IgD-negative memory B cell (primary cell): Measurements from ENCODE around the gene PM20D1. TPM values are rescaled to one million over a fixed set of nuclear protein-coding genes. Genes with fewer than 3 reads are reported as not detected.
"Not testable (repeated sequence)": the region's sequence is repeated elsewhere in the genome, so short reads cannot be mapped to it uniquely, and the experiment has no call there.

Experiments
- H3K27ac Mint-ChIP-seq, 3 donors: one replicate each; pipeline ENCODE4 v1.8.0; 2020 to 2022; ENCODE audit warnings: mild to moderate bottlenecking in 3 of 3, mixed read lengths in 3 of 3, moderate library complexity in 1 of 3
- H3K27me3 Mint-ChIP-seq: one replicate; pipeline ENCODE4 v1.8.0; 2021; ENCODE audit warnings: mixed read lengths
- H3K36me3 Mint-ChIP-seq: one replicate; pipeline ENCODE4 v1.8.0; 2020; ENCODE audit warnings: mild to moderate bottlenecking, mixed read lengths
- H3K4me1 Mint-ChIP-seq, 3 donors: one replicate each; pipeline ENCODE4 v1.8.0; 2020 to 2022; ENCODE audit warnings: mixed read lengths in 3 of 3, mild to moderate bottlenecking in 1 of 3
- H3K4me3 Mint-ChIP-seq, 4 donors: one replicate each; pipeline ENCODE4 v1.8.0; 2020 to 2022; ENCODE audit warnings: mild to moderate bottlenecking in 4 of 4, mixed read lengths in 4 of 4, moderate library complexity in 3 of 4
- H3K9me3 Mint-ChIP-seq, 3 donors: one replicate each; pipeline ENCODE4 v1.8.0; 2020 to 2021; ENCODE audit warnings: mixed read lengths in 3 of 3, mild to moderate bottlenecking in 1 of 3
- polyA plus RNA-seq: library from polyadenylated mRNA; unstranded; fragments of 300-500 nt; fragmentation: Illumina TruSeq; gene quantifications from one replicate; pipeline ENCODE4 v1.2.3, GENCODE V29; 2021

PM20D1 gene, protein sequence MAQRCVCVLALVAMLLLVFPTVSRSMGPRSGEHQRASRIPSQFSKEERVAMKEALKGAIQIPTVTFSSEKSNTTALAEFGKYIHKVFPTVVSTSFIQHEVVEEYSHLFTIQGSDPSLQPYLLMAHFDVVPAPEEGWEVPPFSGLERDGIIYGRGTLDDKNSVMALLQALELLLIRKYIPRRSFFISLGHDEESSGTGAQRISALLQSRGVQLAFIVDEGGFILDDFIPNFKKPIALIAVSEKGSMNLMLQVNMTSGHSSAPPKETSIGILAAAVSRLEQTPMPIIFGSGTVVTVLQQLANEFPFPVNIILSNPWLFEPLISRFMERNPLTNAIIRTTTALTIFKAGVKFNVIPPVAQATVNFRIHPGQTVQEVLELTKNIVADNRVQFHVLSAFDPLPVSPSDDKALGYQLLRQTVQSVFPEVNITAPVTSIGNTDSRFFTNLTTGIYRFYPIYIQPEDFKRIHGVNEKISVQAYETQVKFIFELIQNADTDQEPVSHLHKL
- polyA plus RNA-seq, result 2.0 TPM

DNA sequence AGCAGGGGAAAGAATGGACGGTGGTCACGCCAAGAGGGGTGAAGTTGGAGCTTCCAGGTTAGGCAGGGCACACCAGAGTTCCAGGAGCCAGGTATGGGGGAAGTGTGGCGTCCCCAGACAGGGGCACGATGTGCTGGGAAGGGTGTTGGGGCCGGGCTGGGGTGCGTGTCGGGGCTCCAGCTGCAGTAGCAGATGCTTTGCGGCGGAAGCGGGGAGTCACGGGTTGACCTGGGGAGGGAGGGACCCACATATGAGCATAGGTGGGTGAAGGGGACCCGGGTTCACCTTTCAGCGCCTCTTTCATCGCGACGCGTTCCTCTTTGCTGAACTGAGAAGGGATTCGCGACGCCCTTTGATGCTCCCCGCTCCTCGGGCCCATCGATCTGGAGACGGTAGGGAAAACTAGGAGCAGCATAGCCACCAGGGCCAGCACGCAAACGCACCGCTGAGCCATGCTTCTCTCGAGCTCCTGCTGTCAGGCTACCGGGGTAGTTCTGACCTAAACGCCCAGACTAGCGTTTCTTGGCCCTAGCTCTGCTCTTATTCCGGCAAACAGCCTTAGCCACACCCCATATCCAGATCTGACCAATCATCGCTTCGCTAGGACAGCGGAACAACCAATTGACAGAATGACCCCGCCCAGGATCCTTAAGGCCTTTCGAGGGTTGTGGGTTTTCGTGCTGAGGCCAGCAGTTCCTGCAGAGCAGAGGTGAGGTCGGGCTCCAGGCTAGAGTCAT is at the start of gene PM20D1:
Gene PM20D1 (minus strand): TSS at position 514 of the 737 bp plus-strand sequence. CDS start 60 bp downstream, at position 454.
- Mint-ChIP-seq H3K4me3 (peak within 1 kb of the TSS; percentile 85 to 98 (median 94)), H3K9me3 (no peaks in the 10 kb centered on the region), H3K36me3 (peaks cover 1% of the 10 kb centered on the region), H3K4me1 (peaks cover 3 to 8% (median 4%) of the 10 kb centered on the region in 3 donors), H3K27ac (peak within 1 kb of the TSS; percentile 67 to 95 (median 95)), H3K27me3 (no peaks in the 10 kb centered on the region)

DNA sequence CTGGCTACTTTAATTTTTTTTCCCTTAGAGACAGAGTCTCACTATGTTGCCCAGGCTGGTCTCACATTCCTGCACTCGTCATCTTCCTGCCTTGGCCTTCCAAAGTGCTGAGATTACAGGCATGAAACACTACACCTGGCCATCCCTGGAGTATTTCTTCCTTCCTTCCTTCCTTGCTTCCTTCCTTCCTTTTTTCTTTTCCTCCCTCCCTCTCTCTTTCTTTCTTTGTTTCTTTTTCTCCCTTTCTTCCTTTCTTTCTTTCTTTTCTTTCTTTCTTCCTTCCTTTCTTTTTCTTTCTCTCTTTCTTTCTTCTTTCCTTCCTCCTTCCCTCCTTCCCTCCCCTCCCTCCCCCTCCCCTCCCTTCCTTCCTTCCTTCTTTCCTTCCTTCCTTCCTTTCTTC is 46.4 kb upstream of the PM20D1 start:
- Mint-ChIP-seq H3K27me3 (peaks cover 8% of the 10 kb centered on the region), H3K27ac (no peak overlapping the region), H3K4me3 (peak overlapping the region in 1 of 4 donors; percentile 74), H3K36me3 (no peaks in the 10 kb centered on the region), H3K9me3 (peaks cover 0 to 16% (median 3%) of the 10 kb centered on the region in 3 donors), H3K4me1 (peaks cover 0 to 2% (median 0%) of the 10 kb centered on the region in 3 donors)

DNA sequence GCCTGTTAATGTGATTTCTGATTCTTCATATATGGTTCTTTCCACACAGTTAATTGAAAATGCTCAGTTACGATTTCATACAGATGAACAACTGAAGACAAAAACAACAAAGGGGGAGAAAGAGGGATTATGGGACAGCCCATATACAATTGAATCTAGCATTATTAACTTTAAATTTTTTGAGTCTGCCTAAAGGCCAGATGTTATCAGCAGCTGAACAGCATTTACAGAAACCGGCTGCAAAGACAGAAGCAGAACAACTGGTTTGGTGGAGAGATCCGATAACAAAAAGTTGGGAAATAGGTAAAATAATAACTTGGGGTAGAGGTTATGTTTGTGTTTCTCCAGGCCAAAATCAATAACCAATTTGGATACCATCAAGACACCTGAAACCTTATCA is 44.2 kb upstream of the PM20D1 start:
- not testable (repeated sequence) for H3K36me3 Mint-ChIP-seq, H3K4me1 Mint-ChIP-seq, H3K27me3 Mint-ChIP-seq, H3K4me3 Mint-ChIP-seq, H3K27ac Mint-ChIP-seq
- H3K9me3 Mint-ChIP-seq, result peaks cover 3 to 16% (median 3%) of the 10 kb centered on the region in 3 donors

DNA sequence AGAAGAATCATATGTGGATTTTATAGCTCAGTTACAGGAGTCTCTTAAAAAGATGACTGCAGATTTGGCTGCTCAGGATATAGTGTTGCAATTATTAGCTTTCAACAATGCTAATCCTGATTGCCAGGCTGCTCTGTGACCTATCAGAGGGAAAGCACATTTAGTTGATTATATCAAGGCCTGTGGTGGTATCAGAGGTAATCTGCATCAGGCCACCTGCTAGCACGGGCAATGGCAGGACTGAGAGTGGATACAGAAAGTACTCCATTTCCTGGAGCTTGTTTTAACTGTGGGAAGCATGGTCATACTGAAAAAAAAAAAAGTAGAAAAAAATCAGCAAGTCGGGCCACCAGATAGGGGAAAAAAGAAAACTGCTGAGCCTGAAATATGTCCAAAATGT is 42.2 kb upstream of the PM20D1 start:
- H3K4me3 Mint-ChIP-seq, H3K27me3 Mint-ChIP-seq, H3K4me1 Mint-ChIP-seq, H3K36me3 Mint-ChIP-seq, H3K27ac Mint-ChIP-seq: not testable (repeated sequence)
- peaks cover 3 to 21% (median 4%) of the 10 kb centered on the region in 3 donors for H3K9me3 Mint-ChIP-seq

DNA sequence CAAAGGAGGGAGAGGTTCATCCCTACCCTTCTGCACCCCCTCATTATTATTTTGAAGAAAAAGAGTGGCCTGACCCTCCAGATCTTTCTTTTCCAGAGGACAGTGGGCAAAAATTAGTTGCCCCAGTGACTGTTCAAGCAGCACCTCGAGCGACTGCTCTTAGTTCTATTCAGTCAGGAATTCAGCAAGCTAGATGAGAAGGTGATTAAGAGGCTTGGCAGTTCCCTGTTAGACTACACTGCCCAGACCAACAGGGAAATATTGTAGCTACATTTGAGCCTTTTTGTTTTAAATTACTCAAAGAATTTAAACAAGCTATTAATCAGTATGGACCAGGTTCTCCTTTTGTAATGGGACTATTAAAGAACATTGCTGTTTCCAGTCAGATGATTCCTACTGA is 41.5 kb upstream of the PM20D1 start:
- H3K36me3 Mint-ChIP-seq, H3K4me3 Mint-ChIP-seq, H3K4me1 Mint-ChIP-seq, H3K27ac Mint-ChIP-seq, H3K27me3 Mint-ChIP-seq: not testable (repeated sequence)
- peaks cover 3 to 21% (median 4%) of the 10 kb centered on the region in 3 donors for H3K9me3 Mint-ChIP-seq

DNA sequence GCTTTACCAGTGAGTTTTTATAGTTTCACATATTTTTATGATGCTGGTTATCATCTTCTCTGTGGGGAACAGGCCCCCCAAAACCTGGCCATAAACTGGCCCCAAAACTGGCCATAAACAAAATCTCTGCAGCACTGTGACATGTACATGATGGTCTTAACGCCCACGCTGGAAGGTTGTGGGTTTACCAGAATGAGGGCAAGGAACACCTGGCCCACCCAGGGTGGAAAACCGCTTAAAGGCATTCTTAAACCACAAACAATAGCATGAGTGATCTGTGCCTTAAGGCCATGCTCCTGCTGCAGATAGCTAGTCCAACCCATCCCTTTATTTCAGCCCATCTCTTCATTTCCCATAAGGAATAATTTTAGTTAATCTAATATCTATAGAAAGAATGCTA is 40.7 kb upstream of the PM20D1 start:
- H3K4me1 Mint-ChIP-seq, H3K36me3 Mint-ChIP-seq, H3K27me3 Mint-ChIP-seq, H3K4me3 Mint-ChIP-seq, H3K27ac Mint-ChIP-seq: not testable (repeated sequence)
- peaks cover 3 to 13% (median 4%) of the 10 kb centered on the region in 3 donors for H3K9me3 Mint-ChIP-seq

DNA sequence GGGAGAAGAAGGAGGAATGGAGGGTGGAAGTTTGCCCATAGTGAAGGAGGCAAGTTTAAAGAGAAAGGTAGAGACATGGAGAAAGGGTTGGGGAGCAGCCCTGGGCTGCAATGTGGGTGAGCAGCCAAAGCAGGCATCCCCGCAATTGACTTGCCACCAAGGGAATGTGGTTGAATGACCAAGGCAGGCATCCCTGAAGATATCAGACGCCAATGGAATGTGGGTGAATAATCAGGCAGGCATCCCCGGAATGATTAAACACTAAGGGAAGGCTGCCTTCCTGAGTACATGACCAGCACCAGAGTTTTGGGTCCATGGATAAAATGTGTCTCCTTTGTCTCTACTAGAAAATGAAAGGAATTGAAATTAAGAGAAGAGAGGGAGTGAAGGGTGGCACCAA is 39.8 kb upstream of the PM20D1 start:
- not testable (repeated sequence) for H3K4me3 Mint-ChIP-seq, H3K36me3 Mint-ChIP-seq, H3K27ac Mint-ChIP-seq

DNA sequence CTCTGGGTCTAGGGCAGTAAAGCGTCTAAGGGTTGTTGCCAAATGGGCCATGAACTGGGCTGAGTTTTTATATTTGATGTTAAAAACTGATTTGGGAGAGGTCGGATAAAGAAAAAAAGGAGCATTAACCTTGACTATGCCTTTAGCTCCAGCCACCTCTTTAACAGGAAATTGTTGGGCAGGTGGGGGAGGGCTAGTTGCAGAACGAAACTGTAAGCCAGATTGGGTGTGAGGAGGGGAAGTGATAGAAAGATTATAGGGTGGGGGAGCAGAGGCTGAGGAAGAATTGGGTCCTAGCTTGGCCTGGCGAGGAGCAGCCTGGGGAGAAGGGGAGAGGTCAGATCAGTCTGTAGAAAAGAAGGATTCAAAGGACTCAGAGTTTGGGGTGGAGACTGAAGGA is 39.1 kb upstream of the PM20D1 start:
- Mint-ChIP-seq H3K4me3 (peak overlapping the region in 2 of 4 donors; percentile 13 to 72), H3K27ac (peak overlapping the region in 1 of 3 donors; percentile 19)
- H3K36me3 Mint-ChIP-seq, H3K27me3 Mint-ChIP-seq, H3K4me1 Mint-ChIP-seq, H3K9me3 Mint-ChIP-seq: not testable (repeated sequence)

More for the DNA sequence above, 39.8 kb upstream of the PM20D1 start:
- not testable (repeated sequence) for H3K27me3 Mint-ChIP-seq, H3K9me3 Mint-ChIP-seq, H3K4me1 Mint-ChIP-seq

DNA sequence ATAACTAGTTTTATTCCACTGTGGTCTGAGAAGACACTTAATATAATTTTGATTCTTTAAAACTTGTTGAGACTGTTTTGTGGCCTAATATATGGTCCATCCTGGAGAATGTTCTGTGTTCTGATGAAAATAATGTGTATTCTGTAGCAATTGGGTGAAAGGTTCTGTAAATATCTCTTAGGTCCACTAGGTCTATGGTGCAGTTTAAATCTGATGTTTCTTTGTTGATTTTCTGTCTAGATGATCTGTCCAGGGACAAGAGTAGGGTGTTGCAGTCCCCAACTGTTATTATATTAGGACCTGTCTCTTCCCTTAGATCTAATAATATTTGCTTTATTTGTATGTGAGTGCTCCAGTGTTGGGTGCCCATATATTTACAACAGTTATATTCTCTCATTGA is 33.9 kb upstream of the PM20D1 start:
- H3K27me3 Mint-ChIP-seq, result no peaks in the 10 kb centered on the region
- no peak overlapping the region for H3K4me3 Mint-ChIP-seq
- H3K9me3 Mint-ChIP-seq, result peaks cover 0 to 22% (median 21%) of the 10 kb centered on the region in 3 donors
- no peak overlapping the region for H3K27ac Mint-ChIP-seq
- H3K36me3 Mint-ChIP-seq, result peaks cover 6% of the 10 kb centered on the region
- peaks cover 0 to 2% (median 1%) of the 10 kb centered on the region in 3 donors for H3K4me1 Mint-ChIP-seq

DNA sequence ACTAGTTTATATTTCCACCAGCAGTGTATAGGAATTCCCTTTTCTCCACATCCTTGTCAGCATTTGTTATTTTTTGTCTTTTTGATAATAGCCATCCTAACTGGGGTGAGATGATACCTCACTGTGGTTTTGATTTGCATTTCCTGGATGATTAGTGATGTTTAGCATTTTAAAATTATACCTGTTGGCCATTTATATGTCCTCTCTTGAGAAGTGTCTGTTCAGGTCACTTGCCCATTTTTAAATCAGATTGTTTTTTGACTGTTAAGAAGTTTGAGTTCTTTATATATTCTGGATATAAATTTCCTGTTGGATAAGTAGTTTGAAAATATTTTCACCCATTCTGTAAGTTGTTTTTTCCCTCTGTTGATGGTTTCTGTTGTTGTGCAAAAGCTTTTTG is 31.0 kb upstream of the PM20D1 start:
- H3K4me1 Mint-ChIP-seq, result no peaks in the 10 kb centered on the region
- no peak overlapping the region for H3K27ac Mint-ChIP-seq
- peaks cover 6% of the 10 kb centered on the region for H3K36me3 Mint-ChIP-seq
- peaks cover 2% of the 10 kb centered on the region for H3K27me3 Mint-ChIP-seq
- H3K9me3 Mint-ChIP-seq, result peaks cover 2 to 36% (median 31%) of the 10 kb centered on the region in 3 donors
- H3K4me3 Mint-ChIP-seq, result no peak overlapping the region

DNA sequence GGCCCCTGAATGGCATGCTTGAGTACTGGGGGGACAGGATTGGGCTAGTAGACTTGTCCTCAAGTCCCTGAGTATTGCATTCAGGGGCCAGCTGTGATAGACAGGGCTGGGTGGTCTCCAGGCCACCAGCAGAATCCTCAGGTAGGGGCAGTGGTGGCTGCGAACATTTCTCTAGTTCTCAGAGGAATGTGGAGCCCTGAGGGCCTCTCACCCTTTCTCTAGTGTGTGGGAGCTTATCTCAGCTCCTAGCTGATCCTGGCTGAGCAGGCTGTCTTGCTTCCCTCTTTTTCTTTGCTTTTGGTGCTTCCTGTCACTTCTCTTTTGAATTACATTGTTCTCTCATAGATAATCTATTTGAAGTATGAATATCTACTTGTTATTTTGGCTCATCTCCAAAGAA is 30.0 kb upstream of the PM20D1 start:
- peaks cover 6% of the 10 kb centered on the region for H3K36me3 Mint-ChIP-seq
- H3K27me3 Mint-ChIP-seq, result peaks cover 2% of the 10 kb centered on the region
- H3K4me3 Mint-ChIP-seq, result no peak overlapping the region
- no peaks in the 10 kb centered on the region for H3K4me1 Mint-ChIP-seq
- peaks cover 2 to 36% (median 31%) of the 10 kb centered on the region in 3 donors for H3K9me3 Mint-ChIP-seq
- H3K27ac Mint-ChIP-seq, result no peak overlapping the region

DNA sequence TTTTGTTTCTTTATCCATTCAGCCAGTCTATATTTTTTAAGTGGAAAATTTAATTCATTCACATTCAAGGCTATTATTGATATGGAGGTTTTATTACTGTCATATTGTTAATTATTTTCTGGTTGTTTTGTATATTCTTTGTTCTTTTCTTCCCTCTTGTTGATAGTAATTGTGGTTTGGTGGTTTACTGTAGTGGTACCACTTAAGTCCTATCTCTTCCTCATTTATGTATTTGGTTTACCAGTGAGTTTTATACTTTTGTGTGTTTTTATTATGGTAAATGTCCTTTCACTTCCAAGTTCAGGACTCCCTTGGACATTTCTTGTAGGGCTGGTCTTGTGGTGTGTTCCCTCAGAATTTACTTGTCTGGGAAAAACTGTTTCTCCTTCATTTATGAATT is 28.1 kb upstream of the PM20D1 start:
- Mint-ChIP-seq H3K4me3 (no peak overlapping the region), H3K36me3 (peaks cover 6% of the 10 kb centered on the region), H3K27ac (no peak overlapping the region), H3K4me1 (no peaks in the 10 kb centered on the region), H3K9me3 (peaks cover 2 to 36% (median 31%) of the 10 kb centered on the region in 3 donors), H3K27me3 (peaks cover 2% of the 10 kb centered on the region)

DNA sequence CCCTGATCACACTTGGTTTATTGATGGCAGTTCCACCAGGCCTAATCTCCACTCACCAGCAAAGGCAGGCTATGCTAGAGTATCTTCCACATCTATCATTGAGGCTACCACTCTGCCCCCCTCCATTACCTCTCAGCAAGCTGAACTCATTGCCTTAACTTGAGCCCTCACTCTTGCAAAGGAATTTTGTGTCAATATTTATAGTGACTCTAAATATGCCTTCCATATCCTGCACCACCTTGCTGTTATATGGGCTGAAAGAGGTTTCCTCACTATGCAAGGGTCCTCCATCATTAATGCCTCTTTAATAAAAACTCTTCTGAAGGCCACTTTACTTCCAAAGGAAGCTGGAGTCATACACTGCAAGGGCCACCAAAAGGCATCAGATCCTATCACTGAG is 23.2 kb upstream of the PM20D1 start:
- not testable (repeated sequence) for H3K36me3 Mint-ChIP-seq, H3K4me1 Mint-ChIP-seq, H3K27me3 Mint-ChIP-seq, H3K27ac Mint-ChIP-seq, H3K4me3 Mint-ChIP-seq
- H3K9me3 Mint-ChIP-seq, result peaks cover 2 to 10% (median 5%) of the 10 kb centered on the region in 3 donors

DNA sequence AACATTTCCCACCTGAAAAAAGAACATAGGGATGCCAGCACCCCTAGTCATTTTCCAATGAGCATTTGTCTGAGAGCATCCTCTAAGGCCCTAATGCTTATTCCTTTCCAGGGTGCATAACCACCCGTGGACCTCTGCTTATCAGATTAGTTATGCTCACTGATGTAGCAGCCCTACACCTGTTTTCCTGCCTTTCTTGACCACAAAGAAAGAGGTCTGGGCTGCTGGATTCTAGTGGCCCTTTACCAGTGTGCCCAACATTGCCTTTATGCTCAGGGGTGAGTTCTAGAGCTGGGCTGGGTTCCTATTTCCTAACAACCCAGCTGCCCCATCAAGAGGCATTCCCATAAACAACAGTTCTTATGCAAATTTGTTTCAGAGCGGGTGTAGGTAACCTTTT is 20.3 kb upstream of the PM20D1 start:
- H3K27me3 Mint-ChIP-seq, result no peaks in the 10 kb centered on the region
- H3K9me3 Mint-ChIP-seq, result no peaks in the 10 kb centered on the region
- no peak overlapping the region for H3K27ac Mint-ChIP-seq
- H3K4me1 Mint-ChIP-seq, result no peaks in the 10 kb centered on the region
- no peak overlapping the region for H3K4me3 Mint-ChIP-seq
- H3K36me3 Mint-ChIP-seq, result no peaks in the 10 kb centered on the region

DNA sequence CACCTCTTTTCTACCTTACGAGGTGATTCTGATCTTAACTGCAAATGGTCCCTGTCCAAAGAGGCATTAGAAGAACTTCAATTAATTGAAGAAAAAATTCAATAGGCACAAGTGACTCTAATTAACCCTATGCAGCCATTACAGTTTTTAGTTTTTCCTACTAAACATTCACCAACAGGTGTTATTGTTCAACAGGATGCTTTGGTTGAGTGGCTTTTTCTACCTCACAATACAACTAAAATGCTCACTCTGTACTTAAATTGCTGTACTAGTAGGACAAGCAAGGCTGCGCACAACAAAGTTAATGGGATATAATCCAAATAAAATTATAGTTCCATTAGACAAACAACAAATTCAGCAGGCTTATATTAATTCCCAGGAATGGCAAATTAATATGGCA is 11.6 kb upstream of the PM20D1 start:
- Mint-ChIP-seq H3K9me3 (peaks cover 1 to 12% (median 6%) of the 10 kb centered on the region in 3 donors), H3K4me1 (peaks cover 10 to 19% (median 16%) of the 10 kb centered on the region in 3 donors), H3K36me3 (no peaks in the 10 kb centered on the region), H3K27ac (no peak overlapping the region), H3K4me3 (no peak overlapping the region), H3K27me3 (no peaks in the 10 kb centered on the region)
